Measurements from ENCODE around the gene HILPDA. TPM values are rescaled to one million over a fixed set of nuclear protein-coding genes. Genes with fewer than 3 reads are reported as not detected.
"Not testable (repeated sequence)": the region's sequence is repeated elsewhere in the genome, so short reads cannot be mapped to it uniquely, and the experiment has no call there.

The HILPDA gene
- total RNA-seq, 2 experiments from 2014 or later: 51.8 to 53.4 TPM

DNA sequence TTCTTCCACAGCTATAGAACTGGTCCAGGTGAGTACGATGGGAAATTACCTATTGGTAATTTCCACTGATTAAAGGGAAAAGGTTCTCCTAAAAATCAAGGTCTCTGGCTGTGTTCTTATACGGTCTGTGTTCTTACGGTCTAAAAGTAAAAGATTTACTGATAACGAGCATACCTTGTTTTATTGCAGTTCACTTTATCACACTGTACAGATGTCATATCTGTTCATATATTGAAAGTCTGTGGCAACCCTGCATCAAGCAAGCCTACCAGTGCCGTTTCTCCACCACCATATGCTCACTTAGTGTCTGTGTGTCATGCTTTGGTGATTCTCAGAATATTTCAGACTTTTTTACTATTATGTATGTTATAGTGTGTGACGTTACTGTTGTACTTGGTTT is 32.5 kb downstream of the HILPDA start:
- H3K9me3 Mint-ChIP-seq, H3K27me3 Mint-ChIP-seq, DNase-seq, H3K27ac Mint-ChIP-seq, H3K4me3 Mint-ChIP-seq, H3K4me1 Mint-ChIP-seq, CTCF ChIA-PET, POLR2A ChIA-PET: not testable (repeated sequence)
- peaks cover 19% of the 10 kb centered on the region for H3K36me3 Mint-ChIP-seq (ENCODE audit: low read depth)

GRCh38 chr7:128497405-128497804 is 41.7 kb downstream of the HILPDA start:
- POLR2A ChIA-PET: no interaction called here
- H3K4me1 Mint-ChIP-seq: no peaks in the 10 kb centered on the region
- no peak for DNase-seq
- no peak overlapping the region for H3K27ac Mint-ChIP-seq
- CTCF ChIA-PET: no interaction called here
- H3K36me3 Mint-ChIP-seq (ENCODE audit: low read depth): peaks cover 38% of the 10 kb centered on the region
- H3K27me3 Mint-ChIP-seq: no peaks in the 10 kb centered on the region
- H3K9me3 Mint-ChIP-seq: no peaks in the 10 kb centered on the region
- no peak overlapping the region for H3K4me3 Mint-ChIP-seq

- H3K4me3 Mint-ChIP-seq, POLR2A ChIA-PET, H3K27ac Mint-ChIP-seq, H3K27me3 Mint-ChIP-seq, DNase-seq, H3K9me3 Mint-ChIP-seq, CTCF ChIA-PET: not testable (repeated sequence)
- peaks cover 24% of the 10 kb centered on the region for H3K36me3 Mint-ChIP-seq (ENCODE audit: low read depth)
- peaks cover 14% of the 10 kb centered on the region for H3K4me1 Mint-ChIP-seq
Measured at GRCh38 chr7:128505416-128505815, 49.7 kb downstream of the HILPDA start.

GRCh38 chr7:128506819-128507218 is 51.1 kb downstream of the HILPDA start:
- DNase-seq, POLR2A ChIA-PET, H3K9me3 Mint-ChIP-seq: not testable (repeated sequence)

GRCh38 chr7:128507321-128507993 is 51.8 kb downstream of the HILPDA start:
- H3K4me3 Mint-ChIP-seq; H3K27ac Mint-ChIP-seq; H3K36me3 Mint-ChIP-seq (ENCODE audit: low read depth); DNase-seq; POLR2A ChIA-PET; H3K9me3 Mint-ChIP-seq; H3K27me3 Mint-ChIP-seq: not testable (repeated sequence)
- CTCF ChIA-PET: interaction anchor here (1.7 kb wide), 1 partner anchor 46 kb away, joined by 4 read pairs; no protein-coding TSS in a partner anchor
- H3K4me1 Mint-ChIP-seq: peaks cover 26% of the 10 kb centered on the region

More at GRCh38 chr7:128506819-128507218, 51.1 kb downstream of the HILPDA start:
- H3K27ac Mint-ChIP-seq, H3K4me3 Mint-ChIP-seq, H3K27me3 Mint-ChIP-seq: not testable (repeated sequence)
- Mint-ChIP-seq H3K36me3 (ENCODE audit: low read depth) (peaks cover 13% of the 10 kb centered on the region), H3K4me1 (peaks cover 22% of the 10 kb centered on the region)
- CTCF ChIA-PET: interaction anchor here (1.2 to 1.7 kb wide), 2 partner anchors 16 to 46 kb away, joined by 4 to 6 read pairs; no protein-coding TSS in a partner anchor

Other genes starting within 250 kb of the HILPDA start
- gene LEP, start 214.6 kb upstream of the HILPDA start, total RNA-seq: not detected
- 10 to 100 TPM; 30.7 to 34.8 TPM for gene RBM28, start 112.0 kb upstream of the HILPDA start, total RNA-seq
- gene PRRT4, start 94.2 kb upstream of the HILPDA start, total RNA-seq: not detected
- gene IMPDH1, start 45.9 kb upstream of the HILPDA start, total RNA-seq: 10 to 100 TPM; 64.7 to 67.4 TPM
- gene METTL2B, start 20.9 kb downstream of the HILPDA start, total RNA-seq: 10 to 100 TPM; 23.3 to 27.8 TPM
- gene GARIN1A, start 216.4 kb downstream of the HILPDA start, total RNA-seq: under 1 TPM; 0.25 to 0.35 TPM